GM12872 (cell line): ENCODE results near the gene SH3RF3.

Experiments used
- CTCF ChIP-seq: IDR thresholded peaks from 3 replicates; pipeline ENCODE4 v1.5.1; 2011; ENCODE audit warnings: low read depth, mild to moderate bottlenecking, low read length, moderate library complexity; ENCODE audit not compliant: insufficient read depth

Gene SH3RF3

GRCh38 chr2:109208951-109209335 is 79.9 kb downstream of the SH3RF3 start:
- no peak for TF ChIP-seq CTCF

- no peak for TF ChIP-seq CTCF
These were observed 80.4 kb downstream of the SH3RF3 start for GRCh38 chr2:109209412-109209811.

GRCh38 chr2:109209941-109210340 is 80.9 kb downstream of the SH3RF3 start:
- TF ChIP-seq CTCF = no peak

GRCh38 chr2:109210431-109211200 is 81.6 kb downstream of the SH3RF3 start:
- TF ChIP-seq CTCF = no peak

- TF ChIP-seq CTCF = no peak
These were observed 82.3 kb downstream of the SH3RF3 start for GRCh38 chr2:109211315-109211714.

- TF ChIP-seq CTCF = no peak
These were observed 84.0 kb downstream of the SH3RF3 start for GRCh38 chr2:109212836-109213563.

- TF ChIP-seq CTCF = no peak
These were observed 84.8 kb downstream of the SH3RF3 start for GRCh38 chr2:109213646-109214433.
